SJSA1 (cell line): ENCODE measurements around the gene KRT7. TPM values are rescaled to one million over a fixed set of nuclear protein-coding genes. Genes with fewer than 3 reads are reported as not detected.

Experiments
- DNase-seq, 2 experiments: peaks; one replicate each; pipeline ENCODE4 v3.0.0-alpha.2; 2015 to 2020; ENCODE audit warnings: low spot score in 2 of 2, low read depth in 1 of 2
- H3K27ac ChIP-seq: fragments of 250-450 bp; sonication (Bioruptor Pico); 2 replicates; pipeline ENCODE4 v1.5.1; 2020; ENCODE audit warnings: mild to moderate bottlenecking, moderate library complexity
- H3K27me3 ChIP-seq: fragments of 250-450 bp; sonication (Bioruptor Pico); replicated peaks from 2 replicates; pipeline ENCODE4 v1.5.1; 2020; ENCODE audit warnings: mild to moderate bottlenecking, moderate library complexity
- H3K36me3 ChIP-seq: fragments of 250-450 bp; sonication (Bioruptor Pico); 2 replicates; pipeline ENCODE4 v1.5.1; 2020; ENCODE audit warnings: mild to moderate bottlenecking
- H3K4me1 ChIP-seq: fragments of 250-450 bp; sonication (Bioruptor Pico); replicated peaks from 2 replicates; pipeline ENCODE4 v1.6.1; 2021; ENCODE audit warnings: mild to moderate bottlenecking
- H3K4me3 ChIP-seq: fragments of 250-450 bp; sonication (Bioruptor Pico); 2 replicates; pipeline ENCODE4 v1.5.1; 2020; ENCODE audit warnings: mild to moderate bottlenecking
- H3K9me3 ChIP-seq: fragments of 250-450 bp; sonication (Bioruptor Pico); replicated peaks from 2 replicates; pipeline ENCODE4 v1.5.1; 2020; ENCODE audit warnings: mild to moderate bottlenecking
- total RNA-seq: library from RNA; depleted of rRNA; stranded (reverse); fragments of >200 nt; shearing (Covaris generic); gene quantifications from 2 replicates; pipeline ENCODE4 v1.2.3, GENCODE V29; 2014; rRNA removed

Gene KRT7
- total RNA-seq, 1 experiment from 2014 or later: 2.1 TPM

GRCh38 chr12:52294803-52295202, 61.8 kb downstream of the KRT7 start:
- H3K4me3 ChIP-seq: no peak overlapping the region
- DNase-seq: no peak

GRCh38 chr12:52295663-52296062, 62.6 kb downstream of the KRT7 start:
- Histone ChIP-seq H3K4me3 (no peak overlapping the region), H3K27ac (no peak overlapping the region), H3K9me3 (no peaks in the 10 kb centered on the region), H3K27me3 (no peaks in the 10 kb centered on the region; the same call in 1 of the 2 replicates), H3K36me3 (no peaks in the 10 kb centered on the region), H3K4me1 (no peaks in the 10 kb centered on the region)
- no peak for DNase-seq

More at GRCh38 chr12:52294803-52295202, 61.8 kb downstream of the KRT7 start:
- H3K9me3 ChIP-seq: no peaks in the 10 kb centered on the region
- H3K27ac ChIP-seq: no peak overlapping the region
- no peaks in the 10 kb centered on the region for H3K4me1 ChIP-seq
- H3K27me3 ChIP-seq: no peaks in the 10 kb centered on the region; the same call in 1 of the 2 replicates
- no peaks in the 10 kb centered on the region for H3K36me3 ChIP-seq

- no peaks in the 10 kb centered on the region for H3K36me3 ChIP-seq
- no peak overlapping the region for H3K27ac ChIP-seq
- no peaks in the 10 kb centered on the region for H3K9me3 ChIP-seq
- H3K4me3 ChIP-seq: no peak overlapping the region
- no peaks in the 10 kb centered on the region for H3K4me1 ChIP-seq
- no peaks in the 10 kb centered on the region; the same call in 1 of the 2 replicates for H3K27me3 ChIP-seq
- no peak for DNase-seq
Observed at GRCh38 chr12:52296572-52297215, 63.7 kb downstream of the KRT7 start.

Other genes with a start within 250 kb of the KRT7 start
- gene TAMALIN, start 226.3 kb upstream of the KRT7 start, total RNA-seq: 6.8 and 13.1 TPM in 2 replicates
- 3.7 and 7.0 TPM in 2 replicates for gene NR4A1, start 181.8 kb upstream of the KRT7 start, total RNA-seq
- gene ATG101, start 163.3 kb upstream of the KRT7 start, total RNA-seq: 78.6 and 115 TPM in 2 replicates
- not detected in 2 replicates for gene SMIM41, start 153.5 kb upstream of the KRT7 start, total RNA-seq
- gene KRT80, start 41.2 kb upstream of the KRT7 start, total RNA-seq: 1.5 and 4.0 TPM in 2 replicates
- gene KRT86, start 41.4 kb downstream of the KRT7 start, total RNA-seq: 0.37 TPM in 1 of 2 replicates, not detected in the other
- gene KRT81, start 58.3 kb downstream of the KRT7 start, total RNA-seq: 0.13 TPM in 1 of 2 replicates, not detected in the other
- not detected in 2 replicates for gene KRT83, start 88.2 kb downstream of the KRT7 start, total RNA-seq
- gene KRT85, start 134.2 kb downstream of the KRT7 start, total RNA-seq: not detected in 2 replicates
- gene KRT84, start 152.4 kb downstream of the KRT7 start, total RNA-seq: not detected in 2 replicates
- not detected in 2 replicates for gene KRT82, start 173.1 kb downstream of the KRT7 start, total RNA-seq
- gene KRT75, start 201.1 kb downstream of the KRT7 start, total RNA-seq: not detected in 2 replicates
- not detected in 2 replicates for gene KRT6B, start 218.9 kb downstream of the KRT7 start, total RNA-seq
- not detected in 2 replicates for gene KRT6C, start 240.6 kb downstream of the KRT7 start, total RNA-seq